Loucy (cell line): Measurements from ENCODE around the gene KLK12.

Source experiments
- H2AFZ ChIP-seq: fragments of 200-600 bp; sonication (generic); 2 replicates; pipeline ENCODE4 v1.6.0; 2016; ENCODE audit warnings: antibody characterized with exemption, mild to moderate bottlenecking, low read length, moderate library complexity
- H3F3A ChIP-seq: fragments of 200-600 bp; 2 replicates; pipeline ENCODE4 v1.6.0; 2016; ENCODE audit warnings: antibody characterized with exemption, low read depth, mild to moderate bottlenecking
- H3K27me3 ChIP-seq: fragments of 200-600 bp; sonication (generic); 2 replicates; pipeline ENCODE4 v1.6.1; 2014; ENCODE audit warnings: low read length, mild to moderate bottlenecking; ENCODE audit not compliant: insufficient read depth, poor library complexity, severe bottlenecking
- H3K36me3 ChIP-seq: fragments of 200-600 bp; sonication (generic); 2 replicates; pipeline ENCODE4 v1.6.1; 2016; ENCODE audit warnings: low read length; ENCODE audit not compliant: insufficient read depth
- H3K4me1 ChIP-seq: fragments of 200-600 bp; sonication (generic); 2 replicates; pipeline ENCODE4 v1.5.1; 2014; ENCODE audit warnings: low read length, mild to moderate bottlenecking; ENCODE audit not compliant: insufficient read depth, poor library complexity, severe bottlenecking
- H3K4me2 ChIP-seq: fragments of 200-600 bp; sonication (generic); 2 replicates; pipeline ENCODE4 v1.6.0; 2014; ENCODE audit warnings: antibody characterized with exemption, low read length, low read depth, mild to moderate bottlenecking; ENCODE audit not compliant: poor library complexity, severe bottlenecking
- H3K4me3 ChIP-seq: fragments of 200-600 bp; sonication (generic); 2 replicates; pipeline ENCODE4 v1.5.1; 2014; ENCODE audit warnings: low read length, mild to moderate bottlenecking, mixed read lengths; ENCODE audit not compliant: poor library complexity, severe bottlenecking
- H3K79me2 ChIP-seq: fragments of 200-600 bp; sonication (generic); 2 replicates; pipeline ENCODE4 v1.6.1; 2014; ENCODE audit warnings: low read length; ENCODE audit not compliant: insufficient read depth
- H3K9ac ChIP-seq: fragments of 200-600 bp; sonication (generic); 2 replicates; pipeline ENCODE4 v1.6.0; 2014; ENCODE audit warnings: mild to moderate bottlenecking, low read depth, low read length, moderate library complexity; ENCODE audit not compliant: poor library complexity, severe bottlenecking
- H3K9me2 ChIP-seq: fragments of 200-600 bp; sonication (generic); replicated peaks from 2 replicates; pipeline ENCODE4 v1.6.1; 2016; ENCODE audit warnings: low read depth, low read length, mixed read lengths
- H3K9me3 ChIP-seq: fragments of 200-600 bp; sonication (generic); 2 replicates; pipeline ENCODE4 v1.6.1; 2014; ENCODE audit warnings: mild to moderate bottlenecking, antibody characterized with exemption, low read length, low read depth; ENCODE audit not compliant: insufficient read depth
- H4K20me1 ChIP-seq: fragments of 200-600 bp; sonication (generic); 2 replicates; pipeline ENCODE4 v1.6.0; 2014; ENCODE audit warnings: antibody characterized with exemption, low read length, mild to moderate bottlenecking; ENCODE audit not compliant: insufficient read depth, poor library complexity, severe bottlenecking
- CTCF ChIP-seq: fragments of 200-600 bp; sonication (generic); conservative IDR thresholded peaks from 2 replicates; pipeline ENCODE4 v1.5.1; 2014; ENCODE audit warnings: mild to moderate bottlenecking, antibody characterized with exemption, low read length
- EZH2phosphoT487 ChIP-seq: fragments of 200-600 bp; IDR thresholded peaks from 2 replicates; pipeline ENCODE4 v1.6.1; 2018; ENCODE audit warnings: antibody characterized with exemption, mild to moderate bottlenecking, moderate library complexity, borderline replicate concordance

KLK12 gene

GRCh38 chr19:51031880-51032225 is 2.9 kb downstream of the KLK12 start:
- Histone ChIP-seq H3K79me2 (no peaks in the 10 kb centered on the region), H3K4me1 (no peaks in the 10 kb centered on the region), H4K20me1 (no peaks in the 10 kb centered on the region), H3K9me2 (no peaks in the 10 kb centered on the region), H3K9me3 (no peaks in the 10 kb centered on the region; the same call in 1 of the 2 replicates), H3K36me3 (no peaks in the 10 kb centered on the region), H3F3A (no peaks in the 10 kb centered on the region), H3K4me2 (no peak overlapping the region), H2AFZ (no peak overlapping the region), H3K4me3 (no peak overlapping the region), H3K27me3 (no peaks in the 10 kb centered on the region), H3K9ac (no peak overlapping the region)
- TF ChIP-seq EZH2phosphoT487 (no peak), CTCF (no peak)

GRCh38 chr19:51031220-51031879 is 3.5 kb downstream of the KLK12 start:
- H3K27me3 ChIP-seq, result no peaks in the 10 kb centered on the region
- H3K9me3 ChIP-seq, result no peaks in the 10 kb centered on the region; the same call in 1 of the 2 replicates
- H3F3A ChIP-seq, result no peaks in the 10 kb centered on the region
- H3K36me3 ChIP-seq, result no peaks in the 10 kb centered on the region
- H3K9ac ChIP-seq, result no peak overlapping the region
- H3K4me3 ChIP-seq, result no peak overlapping the region
- H3K4me1 ChIP-seq, result no peaks in the 10 kb centered on the region
- TF ChIP-seq CTCF (no peak), EZH2phosphoT487 (no peak)
- H3K4me2 ChIP-seq, result no peak overlapping the region
- H3K79me2 ChIP-seq, result no peaks in the 10 kb centered on the region
- H4K20me1 ChIP-seq, result no peaks in the 10 kb centered on the region
- no peaks in the 10 kb centered on the region for H3K9me2 ChIP-seq
- H2AFZ ChIP-seq, result no peak overlapping the region

- Histone ChIP-seq H3K27me3 (no peaks in the 10 kb centered on the region), H3K4me3 (no peak overlapping the region), H3K9me3 (no peaks in the 10 kb centered on the region; the same call in 1 of the 2 replicates), H3F3A (no peaks in the 10 kb centered on the region), H3K36me3 (no peaks in the 10 kb centered on the region), H3K4me2 (no peak overlapping the region), H3K79me2 (no peaks in the 10 kb centered on the region), H3K9me2 (no peaks in the 10 kb centered on the region), H3K4me1 (no peaks in the 10 kb centered on the region), H2AFZ (no peak overlapping the region), H4K20me1 (no peaks in the 10 kb centered on the region), H3K9ac (no peak overlapping the region)
- no peak for TF ChIP-seq CTCF
- TF ChIP-seq EZH2phosphoT487, result no peak
These were observed 4.2 kb downstream of the KLK12 start for GRCh38 chr19:51030631-51031030.
